A549 (cell line): Measurements from ENCODE around the gene ADAMTS1.

Experiments
- CBX2 ChIP-seq: fragments of 200-600 bp; sonication (generic); IDR thresholded peaks from 2 replicates; pipeline ENCODE4 v1.6.1; 2016; ENCODE audit warnings: low read depth, mild to moderate bottlenecking, borderline replicate concordance
- FOSL2 ChIP-seq, 2 experiments: fragments of 450-650 bp in 1 of 2; fragments of >200 bp in 1 of 2; sonication (Bioruptor Twin) in 1 of 2; formaldehyde crosslinking; IDR thresholded peaks; 2 replicates each; pipeline versions ENCODE4 v1.5.0 to v1.6.1; 2016 to 2020; ENCODE audit warnings: mild to moderate bottlenecking in 1 of 2, moderate library complexity in 1 of 2
- MAFK ChIP-seq: fragments of 450-650 bp; IDR thresholded peaks from 2 replicates; pipeline ENCODE4 v1.6.1; 2014; ENCODE audit not compliant: partially characterized antibody
- MAZ ChIP-seq: fragments of 150-350 bp; IDR thresholded peaks from 2 replicates; pipeline ENCODE4 v1.6.1; 2014; ENCODE audit warnings: antibody characterized with exemption, low read depth, low read length, borderline replicate concordance
- POLR2A ChIP-seq: IDR thresholded peaks from 2 replicates; pipeline ENCODE4 v1.6.1; 2012; ENCODE audit warnings: mild to moderate bottlenecking, low read length
- POLR2AphosphoS2 ChIP-seq: conservative IDR thresholded peaks from 2 replicates; pipeline ENCODE4 v1.6.1; 2012; ENCODE audit warnings: low read length, improper control_type of control experiment, inconsistent platforms
- RAD21 ChIP-seq, 2 experiments: fragments of >200 bp in 1 of 2; sonication (Bioruptor Twin) in 1 of 2; formaldehyde crosslinking in 1 of 2; IDR thresholded peaks in 1 of 2; conservative IDR thresholded peaks in 1 of 2; 2 replicates in 1 of 2; 3 replicates in 1 of 2; pipeline ENCODE4 v1.6.1; 2012 to 2018; ENCODE audit warnings: inconsistent platforms in 1 of 2
- RCOR1 ChIP-seq: fragments of 150-350 bp; IDR thresholded peaks from 2 replicates; pipeline ENCODE4 v1.6.1; 2014; ENCODE audit warnings: antibody characterized with exemption, low read length, low read depth
- RFX5 ChIP-seq: fragments of 450-650 bp; IDR thresholded peaks from 2 replicates; pipeline ENCODE4 v1.7.1; 2014; ENCODE audit warnings: antibody characterized with exemption, mild to moderate bottlenecking, moderate library complexity
- TP53 ChIP-seq: fragments of 250-450 bp; sonication (Bioruptor Pico); IDR thresholded peaks from 2 replicates; pipeline ENCODE4 v1.5.0; 2021; ENCODE audit warnings: mild to moderate bottlenecking, moderate library complexity
- TF ChIP-seq, protein P1 (sequence below): fragments of >200 bp; sonication (Bioruptor Twin); formaldehyde crosslinking; IDR thresholded peaks from 3 replicates; pipeline ENCODE4 v1.5.1; 2016
- TF ChIP-seq, protein P2 (sequence below): fragments of 450-650 bp; IDR thresholded peaks from 2 replicates; pipeline ENCODE4 v1.6.1; 2014; ENCODE audit warnings: antibody characterized with exemption
- TF ChIP-seq, protein P3 (sequence below): fragments of 250-450 bp; sonication (Bioruptor Pico); IDR thresholded peaks from 2 replicates; pipeline ENCODE4 v1.5.0; 2021; ENCODE audit warnings: mild to moderate bottlenecking, moderate library complexity, borderline replicate concordance
- TF ChIP-seq, protein P4 (sequence below): IDR thresholded peaks from 2 replicates; pipeline ENCODE4 v1.6.1; 2012

DNA sequence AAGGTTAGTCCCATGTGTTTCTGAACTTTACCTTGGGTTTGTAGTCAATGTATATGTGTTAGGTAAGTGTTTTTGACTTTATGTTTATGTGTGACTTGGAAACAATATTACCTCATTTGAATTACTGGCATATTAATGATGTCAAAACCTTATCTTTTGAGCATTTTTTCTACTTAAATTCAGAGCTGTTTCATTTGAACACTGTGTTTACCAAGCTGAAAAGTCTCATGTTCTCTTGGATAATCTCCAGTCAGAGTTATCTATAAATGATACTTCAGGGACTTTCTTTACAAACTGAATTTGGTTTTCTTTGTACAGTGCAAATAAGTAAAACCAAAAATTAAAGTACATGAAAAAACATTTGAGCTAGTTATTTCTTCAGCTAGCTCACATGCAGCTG lies 30.0 kb downstream of the ADAMTS1 start:
- TF ChIP-seq, protein P1, sequence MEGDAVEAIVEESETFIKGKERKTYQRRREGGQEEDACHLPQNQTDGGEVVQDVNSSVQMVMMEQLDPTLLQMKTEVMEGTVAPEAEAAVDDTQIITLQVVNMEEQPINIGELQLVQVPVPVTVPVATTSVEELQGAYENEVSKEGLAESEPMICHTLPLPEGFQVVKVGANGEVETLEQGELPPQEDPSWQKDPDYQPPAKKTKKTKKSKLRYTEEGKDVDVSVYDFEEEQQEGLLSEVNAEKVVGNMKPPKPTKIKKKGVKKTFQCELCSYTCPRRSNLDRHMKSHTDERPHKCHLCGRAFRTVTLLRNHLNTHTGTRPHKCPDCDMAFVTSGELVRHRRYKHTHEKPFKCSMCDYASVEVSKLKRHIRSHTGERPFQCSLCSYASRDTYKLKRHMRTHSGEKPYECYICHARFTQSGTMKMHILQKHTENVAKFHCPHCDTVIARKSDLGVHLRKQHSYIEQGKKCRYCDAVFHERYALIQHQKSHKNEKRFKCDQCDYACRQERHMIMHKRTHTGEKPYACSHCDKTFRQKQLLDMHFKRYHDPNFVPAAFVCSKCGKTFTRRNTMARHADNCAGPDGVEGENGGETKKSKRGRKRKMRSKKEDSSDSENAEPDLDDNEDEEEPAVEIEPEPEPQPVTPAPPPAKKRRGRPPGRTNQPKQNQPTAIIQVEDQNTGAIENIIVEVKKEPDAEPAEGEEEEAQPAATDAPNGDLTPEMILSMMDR, result no peak
- no peak for TF ChIP-seq POLR2A
- TF ChIP-seq TP53 (CRISPR knock-in tag), result no peak
- no peak for TF ChIP-seq RFX5
- TF ChIP-seq, protein P2, sequence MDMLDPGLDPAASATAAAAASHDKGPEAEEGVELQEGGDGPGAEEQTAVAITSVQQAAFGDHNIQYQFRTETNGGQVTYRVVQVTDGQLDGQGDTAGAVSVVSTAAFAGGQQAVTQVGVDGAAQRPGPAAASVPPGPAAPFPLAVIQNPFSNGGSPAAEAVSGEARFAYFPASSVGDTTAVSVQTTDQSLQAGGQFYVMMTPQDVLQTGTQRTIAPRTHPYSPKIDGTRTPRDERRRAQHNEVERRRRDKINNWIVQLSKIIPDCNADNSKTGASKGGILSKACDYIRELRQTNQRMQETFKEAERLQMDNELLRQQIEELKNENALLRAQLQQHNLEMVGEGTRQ, result no peak
- TF ChIP-seq FOSL2 (IDR thresholded peaks at IDR 0.05), result no peak
- TF ChIP-seq FOSL2 (CRISPR knock-in tag; IDR thresholded peaks at IDR 0.05), result no peak
- no peak for TF ChIP-seq MAZ
- no peak for TF ChIP-seq RCOR1
- no peak for TF ChIP-seq RAD21 (conservative IDR thresholded peaks at IDR 0.05 in 1 of 2, IDR thresholded peaks at IDR 0.05 in 1 of 2)
- TF ChIP-seq CBX2, result no peak
- TF ChIP-seq, protein P3, sequence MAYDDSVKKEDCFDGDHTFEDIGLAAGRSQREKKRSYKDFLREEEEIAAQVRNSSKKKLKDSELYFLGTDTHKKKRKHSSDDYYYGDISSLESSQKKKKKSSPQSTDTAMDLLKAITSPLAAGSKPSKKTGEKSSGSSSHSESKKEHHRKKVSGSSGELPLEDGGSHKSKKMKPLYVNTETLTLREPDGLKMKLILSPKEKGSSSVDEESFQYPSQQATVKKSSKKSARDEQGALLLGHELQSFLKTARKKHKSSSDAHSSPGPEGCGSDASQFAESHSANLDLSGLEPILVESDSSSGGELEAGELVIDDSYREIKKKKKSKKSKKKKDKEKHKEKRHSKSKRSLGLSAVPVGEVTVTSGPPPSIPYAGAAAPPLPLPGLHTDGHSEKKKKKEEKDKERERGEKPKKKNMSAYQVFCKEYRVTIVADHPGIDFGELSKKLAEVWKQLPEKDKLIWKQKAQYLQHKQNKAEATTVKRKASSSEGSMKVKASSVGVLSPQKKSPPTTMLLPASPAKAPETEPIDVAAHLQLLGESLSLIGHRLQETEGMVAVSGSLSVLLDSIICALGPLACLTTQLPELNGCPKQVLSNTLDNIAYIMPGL, result no peak
- no peak for TF ChIP-seq MAFK
- TF ChIP-seq, protein P4, sequence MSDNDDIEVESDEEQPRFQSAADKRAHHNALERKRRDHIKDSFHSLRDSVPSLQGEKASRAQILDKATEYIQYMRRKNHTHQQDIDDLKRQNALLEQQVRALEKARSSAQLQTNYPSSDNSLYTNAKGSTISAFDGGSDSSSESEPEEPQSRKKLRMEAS, result no peak
- TF ChIP-seq POLR2AphosphoS2, result no peak
